MM.1S (cell line): ENCODE data around the gene CIB4.

ENCODE experiments used
- CTCF ChIP-seq: fragments of 300-600 bp; sonication (generic); IDR thresholded peaks from 2 replicates; pipeline ENCODE4 v1.5.1; 2016; ENCODE audit warnings: antibody characterized with exemption, low read length, mixed read lengths
- EZH2 ChIP-seq: fragments of 300-600 bp; sonication (generic); optimal IDR thresholded peaks from 2 replicates; pipeline ENCODE3; 2017; ENCODE audit warnings: low read depth, mild to moderate bottlenecking, antibody characterized with exemption, low read length, mixed read lengths
- EZH2phosphoT487 ChIP-seq: fragments of 300-600 bp; sonication (generic); IDR thresholded peaks from 2 replicates; pipeline ENCODE4 v1.6.1; 2018; ENCODE audit warnings: antibody characterized with exemption, low read length

- TF ChIP-seq CTCF (no peak), EZH2 (no peak), EZH2phosphoT487 (no peak)
These were observed 31.3 kb downstream of the CIB4 start for GRCh38 chr2:26609839-26610277.
